Mesenchymal stem cell (in vitro differentiated cells and primary cell): ENCODE results near the gene GOLGA6L10.

Source experiments
- DNase-seq: peaks from one replicate; pipeline ENCODE4 v3.0.0-alpha.2; 2013
- H2AFZ ChIP-seq: one replicate; pipeline ENCODE4 v1.6.1; 2013; ENCODE audit warnings: low read depth, mild to moderate bottlenecking, control low read depth, inconsistent platforms, low read length, moderate library complexity
- H2AK5ac ChIP-seq: 2 replicates; pipeline ENCODE4 v1.6.1; 2013; ENCODE audit warnings: low read length, moderate library complexity, mild to moderate bottlenecking, inconsistent platforms; ENCODE audit not compliant: severe bottlenecking
- H2BK120ac ChIP-seq: one replicate; pipeline ENCODE4 v1.6.1; 2013; ENCODE audit warnings: low read depth, mild to moderate bottlenecking, inconsistent platforms, low read length, moderate library complexity
- H2BK12ac ChIP-seq, 2 experiments: one replicate each; pipeline ENCODE4 v1.6.1; 2013; ENCODE audit warnings: inconsistent platforms in 2 of 2, low read length in 2 of 2, mild to moderate bottlenecking in 2 of 2, moderate library complexity in 2 of 2, control low read depth in 1 of 2
- H2BK15ac ChIP-seq: one replicate; pipeline ENCODE4 v1.6.1; 2013; ENCODE audit warnings: mild to moderate bottlenecking, low read depth, inconsistent platforms; ENCODE audit not compliant: poor library complexity, severe bottlenecking
- H2BK5ac ChIP-seq: 2 replicates; pipeline ENCODE4 v1.6.1; 2013; ENCODE audit warnings: low read depth, mild to moderate bottlenecking, low read length, control low read depth, inconsistent platforms; ENCODE audit not compliant: poor library complexity, severe bottlenecking
- H3K14ac ChIP-seq, 2 experiments: one replicate each; pipeline ENCODE4 v1.6.1; 2013; ENCODE audit warnings: inconsistent platforms in 2 of 2, low read length in 2 of 2, control low read depth in 1 of 2, mild to moderate bottlenecking in 1 of 2, moderate library complexity in 1 of 2
- H3K18ac ChIP-seq, 2 experiments: one replicate each; pipeline ENCODE4 v1.6.1; 2013; ENCODE audit warnings: inconsistent platforms in 2 of 2, low read length in 2 of 2, control low read depth in 1 of 2, low read depth in 1 of 2, mild to moderate bottlenecking in 1 of 2
- H3K23ac ChIP-seq, 2 experiments: one replicate each; pipeline ENCODE4 v1.6.1; 2013; ENCODE audit warnings: inconsistent platforms in 2 of 2, low read length in 2 of 2, mild to moderate bottlenecking in 2 of 2, moderate library complexity in 2 of 2, control low read depth in 1 of 2
- H3K27ac ChIP-seq: 2 replicates; pipeline ENCODE4 v1.5.1; 2013; ENCODE audit warnings: mild to moderate bottlenecking, moderate library complexity, low read length, control low read depth, inconsistent platforms; ENCODE audit not compliant: poor library complexity, severe bottlenecking
- H3K27me3 ChIP-seq, 2 experiments: 2 replicates each; pipeline versions ENCODE4 v1.6.1 to v1.7.0; 2013; ENCODE audit warnings: low read length in 2 of 2, mild to moderate bottlenecking in 2 of 2, moderate library complexity in 2 of 2, control low read depth in 1 of 2, inconsistent platforms in 1 of 2; ENCODE audit not compliant: control insufficient read depth in 1 of 2, insufficient read depth in 1 of 2
- H3K36me3 ChIP-seq, 2 experiments: 2 replicates each; pipeline versions ENCODE4 v1.6.1 to v1.7.0; 2013; ENCODE audit warnings: low read length in 2 of 2, control low read depth in 1 of 2, inconsistent platforms in 1 of 2, low read depth in 1 of 2, mild to moderate bottlenecking in 1 of 2; ENCODE audit not compliant: insufficient read depth in 2 of 2, control insufficient read depth in 1 of 2
- H3K4ac ChIP-seq, 2 experiments: one replicate each; pipeline ENCODE4 v1.6.1; 2013; ENCODE audit warnings: inconsistent platforms in 2 of 2, low read length in 2 of 2, mild to moderate bottlenecking in 2 of 2, moderate library complexity in 2 of 2, control low read depth in 1 of 2, low read depth in 1 of 2
- H3K4me1 ChIP-seq: 2 replicates; pipeline ENCODE4 v1.6.1; 2013; ENCODE audit warnings: low read depth, low read length, control low read depth; ENCODE audit not compliant: control insufficient read depth, insufficient read depth
- H3K4me2 ChIP-seq: 2 replicates; pipeline ENCODE4 v1.6.1; 2013; ENCODE audit warnings: low read length, mild to moderate bottlenecking, inconsistent platforms; ENCODE audit not compliant: poor library complexity, severe bottlenecking
- H3K4me3 ChIP-seq, 2 experiments: 2 replicates each; pipeline versions ENCODE4 v1.5.1 to v1.7.0; 2013; ENCODE audit warnings: low read length in 2 of 2, mild to moderate bottlenecking in 2 of 2, control low read depth in 1 of 2, low read depth in 1 of 2; ENCODE audit not compliant: insufficient read depth in 1 of 2
- H3K79me1 ChIP-seq: replicated peaks from 2 replicates; pipeline ENCODE4 v1.6.1; 2013; ENCODE audit warnings: mild to moderate bottlenecking, control low read depth, low read length, inconsistent platforms; ENCODE audit not compliant: poor library complexity, severe bottlenecking
- H3K9ac ChIP-seq: 2 replicates; pipeline ENCODE4 v1.7.0; 2013; ENCODE audit warnings: mild to moderate bottlenecking, low read length, moderate library complexity
- H3K9me3 ChIP-seq: 2 replicates; pipeline ENCODE4 v1.7.0; 2013; ENCODE audit warnings: mild to moderate bottlenecking, low read length; ENCODE audit not compliant: control insufficient read depth
- H4K8ac ChIP-seq: one replicate; pipeline ENCODE4 v1.6.1; 2013; ENCODE audit warnings: inconsistent platforms, mild to moderate bottlenecking, low read length, moderate library complexity
- H4K91ac ChIP-seq: one replicate; pipeline ENCODE4 v1.6.1; 2013; ENCODE audit warnings: mild to moderate bottlenecking, low read length, inconsistent platforms
- WGBS: methylation state at CpG from one replicate; pipeline ENCODE4 v1.1.7; 2013; ENCODE audit warnings: mixed read lengths; 5-methylcytosine and 5-hydroxymethylcytosine counted together

The GOLGA6L10 gene

GRCh38 chr15:82292271-82292670 is 57.0 kb downstream of the GOLGA6L10 start:
- peaks cover 0 to 6% of the 10 kb centered on the region in 2 experiments for H3K27me3 ChIP-seq
- H2BK120ac ChIP-seq: no peak overlapping the region
- H3K36me3 ChIP-seq: no peaks in the 10 kb centered on the region
- H4K8ac ChIP-seq: no peak overlapping the region
- no peak overlapping the region for H2BK12ac ChIP-seq
- H2BK5ac ChIP-seq: no peak overlapping the region
- WGBS: 86% methylated on average over 5 of the region's 5 CpGs
- H2AFZ ChIP-seq: no peak overlapping the region
- DNase-seq: peak; percentile 8
- no peak overlapping the region for H2AK5ac ChIP-seq
- H3K9me3 ChIP-seq: no peaks in the 10 kb centered on the region
- H3K18ac ChIP-seq: no peak overlapping the region
- H3K4ac ChIP-seq: no peak overlapping the region
- no peaks in the 10 kb centered on the region for H3K79me1 ChIP-seq
- H3K27ac ChIP-seq: no peak overlapping the region
- no peak overlapping the region for H3K4me2 ChIP-seq
- no peaks in the 10 kb centered on the region for H3K4me1 ChIP-seq
- no peak overlapping the region for H3K4me3 ChIP-seq
- H2BK15ac ChIP-seq: no peak overlapping the region
- H3K9ac ChIP-seq: no peak overlapping the region
- no peak overlapping the region for H3K14ac ChIP-seq
- no peak overlapping the region for H3K23ac ChIP-seq
- no peak overlapping the region for H4K91ac ChIP-seq
